Measurements from ENCODE around the gene TMEM87B.

The TMEM87B gene

GRCh38 chr2:112151271-112151670 lies 96.2 kb downstream of the TMEM87B start:
- POLR2A ChIA-PET (ENCODE audit: low non-redundant PET): no interaction called here
- TF ChIP-seq CTCF (conservative IDR thresholded peaks at IDR 0.05; ENCODE audit: low read depth): no peak
- DNase-seq (ENCODE audit: low spot score): no peak
- CTCF ChIA-PET: no interaction called here
- H3K27ac ChIP-seq: no peak overlapping the region

- CTCF ChIA-PET: no interaction called here
Observed at GRCh38 chr2:112151701-112152440, 96.8 kb downstream of the TMEM87B start.

GRCh38 chr2:112152476-112153178 lies 97.6 kb downstream of the TMEM87B start:
- POLR2A ChIA-PET (ENCODE audit: low non-redundant PET): interaction anchor here (0.6 kb wide), 1 partner anchor 24 kb away, joined by 3 read pairs; no protein-coding TSS in a partner anchor
- CTCF ChIA-PET: interaction anchor here (0.8 kb wide), 1 partner anchor 19 kb away, joined by 3 read pairs; no protein-coding TSS in a partner anchor
- no peak for TF ChIP-seq CTCF (conservative IDR thresholded peaks at IDR 0.05; ENCODE audit: low read depth)
- DNase-seq (ENCODE audit: low spot score): no peak
- no peak overlapping the region for H3K27ac ChIP-seq

More at GRCh38 chr2:112151701-112152440, 96.8 kb downstream of the TMEM87B start:
- TF ChIP-seq CTCF (conservative IDR thresholded peaks at IDR 0.05; ENCODE audit: low read depth): no peak
- no peak overlapping the region for H3K27ac ChIP-seq
- no peak for DNase-seq (ENCODE audit: low spot score)
- POLR2A ChIA-PET (ENCODE audit: low non-redundant PET): no interaction called here

GRCh38 chr2:112153179-112153490 lies 98.1 kb downstream of the TMEM87B start:
- DNase-seq (ENCODE audit: low spot score): no peak
- no peak for TF ChIP-seq CTCF (conservative IDR thresholded peaks at IDR 0.05; ENCODE audit: low read depth)
- POLR2A ChIA-PET (ENCODE audit: low non-redundant PET): interaction anchor here (0.6 kb wide), 1 partner anchor 23 kb away, joined by 3 read pairs; no protein-coding TSS in a partner anchor
- no peak overlapping the region for H3K27ac ChIP-seq
- CTCF ChIA-PET: interaction anchor here (0.8 kb wide), 1 partner anchor 18 kb away, joined by 3 read pairs; no protein-coding TSS in a partner anchor

GRCh38 chr2:112153501-112153900 lies 98.4 kb downstream of the TMEM87B start:
- ChIA-PET POLR2A (ENCODE audit: low non-redundant PET) (interaction anchor here (0.6 kb wide), 1 partner anchor 23 kb away, joined by 3 read pairs; no protein-coding TSS in a partner anchor), CTCF (no interaction called here)
- no peak overlapping the region for H3K27ac ChIP-seq
- DNase-seq (ENCODE audit: low spot score): no peak
- TF ChIP-seq CTCF (conservative IDR thresholded peaks at IDR 0.05; ENCODE audit: low read depth): no peak

- no peak overlapping the region for H3K27ac ChIP-seq
- no peak for DNase-seq (ENCODE audit: low spot score)
- TF ChIP-seq CTCF (conservative IDR thresholded peaks at IDR 0.05; ENCODE audit: low read depth): no peak
- ChIA-PET POLR2A (ENCODE audit: low non-redundant PET) (no interaction called here), CTCF (no interaction called here)
Observed at GRCh38 chr2:112154246-112155117, 99.4 kb downstream of the TMEM87B start.
